HEK293T (cell line): ENCODE results near the gene GBP4.
"Not testable (repeated sequence)": the region's sequence is repeated elsewhere in the genome, so short reads cannot be mapped to it uniquely, and the experiment has no call there.

Experiments used
- CTCF ChIA-PET: fragments of 350-600 bp; formaldehyde crosslinking; extraction: SDS; loops from one replicate; lab custom pipeline; 2021; ENCODE audit warnings: antibody characterized with exemption, inconsistent platforms; lab: Yijun Ruan, JAX
- POLR2A ChIA-PET: fragments of 350-600 bp; formaldehyde crosslinking; extraction: SDS; loops from one replicate; lab custom pipeline; 2020; ENCODE audit warnings: antibody characterized with exemption, inconsistent platforms; lab: Yijun Ruan, JAX
- DNase-seq: peaks from one replicate; pipeline ENCODE4 v3.0.0; 2012; ENCODE audit warnings: mixed read lengths; ENCODE audit errors: extremely low spot score
- ARNT ChIP-seq: fragments of 450-650 bp; IDR thresholded peaks from 2 replicates; pipeline ENCODE4 v1.6.1; 2017; ENCODE audit warnings: mild to moderate bottlenecking
- BHLHE40 ChIP-seq: fragments of 450-650 bp; IDR thresholded peaks from 2 replicates; pipeline ENCODE4 v1.6.1; 2016; ENCODE audit warnings: mild to moderate bottlenecking, moderate library complexity, borderline replicate concordance
- CTBP1 ChIP-seq: fragments of 450-650 bp; IDR thresholded peaks from 2 replicates; pipeline ENCODE4 v1.6.1; 2016; ENCODE audit warnings: borderline replicate concordance
- ELF4 ChIP-seq: fragments of 450-650 bp; IDR thresholded peaks from 2 replicates; pipeline ENCODE4 v1.6.1; 2017; ENCODE audit warnings: antibody characterized with exemption
- FOXA1 ChIP-seq: fragments of 450-650 bp; IDR thresholded peaks from 2 replicates; pipeline ENCODE4 v1.6.1; 2016; ENCODE audit warnings: mild to moderate bottlenecking
- FOXK2 ChIP-seq: fragments of 450-650 bp; IDR thresholded peaks from 2 replicates; pipeline ENCODE4 v1.6.1; 2016; ENCODE audit warnings: mild to moderate bottlenecking
- FOXM1 ChIP-seq: fragments of 450-650 bp; IDR thresholded peaks from 2 replicates; pipeline ENCODE4 v1.6.1; 2017; ENCODE audit warnings: mild to moderate bottlenecking, borderline replicate concordance
- HDGF ChIP-seq: fragments of 450-650 bp; IDR thresholded peaks from 2 replicates; pipeline ENCODE4 v1.6.1; 2017; ENCODE audit warnings: antibody characterized with exemption, borderline replicate concordance
- L3MBTL2 ChIP-seq: fragments of 450-650 bp; conservative IDR thresholded peaks from 2 replicates; pipeline ENCODE4 v1.6.1; 2016; ENCODE audit warnings: mild to moderate bottlenecking
- LEF1 ChIP-seq: fragments of 450-650 bp; IDR thresholded peaks from 2 replicates; pipeline ENCODE4 v1.6.1; 2017; ENCODE audit warnings: mild to moderate bottlenecking, borderline replicate concordance
- NFRKB ChIP-seq: fragments of 450-650 bp; IDR thresholded peaks from 2 replicates; pipeline ENCODE4 v1.6.1; 2016; ENCODE audit warnings: mild to moderate bottlenecking, moderate library complexity
- SP1 ChIP-seq: fragments of 450-650 bp; IDR thresholded peaks from 2 replicates; pipeline ENCODE4 v1.6.1; 2017
- SUZ12 ChIP-seq: fragments of 450-650 bp; IDR thresholded peaks from 2 replicates; pipeline ENCODE4 v1.6.1; 2016; ENCODE audit warnings: mild to moderate bottlenecking
- TARDBP ChIP-seq: fragments of 450-650 bp; IDR thresholded peaks from 2 replicates; pipeline ENCODE4 v1.6.1; 2016
- ZNF384 ChIP-seq: fragments of 450-650 bp; IDR thresholded peaks from 2 replicates; pipeline ENCODE4 v1.6.1; 2016
- TF ChIP-seq, protein P1 (sequence below): fragments of 450-650 bp; IDR thresholded peaks from 2 replicates; pipeline ENCODE4 v1.6.1; 2016

The GBP4 gene

GRCh38 chr1:89198491-89199072 lies at the start of gene GBP4:
GBP4 (minus strand) TSS chr1:89198942; CDS start chr1:89198834, 108 bp downstream.
- ChIA-PET CTCF (no interaction called here), POLR2A (no interaction called here)
- TF ChIP-seq CTBP1 (no peak), HDGF (no peak), FOXK2 (no peak), ARNT (no peak)
- DNase-seq: no peak

- POLR2A ChIA-PET: no interaction called here
- CTCF ChIA-PET: no interaction called here
- TF ChIP-seq CTBP1: no peak
- TF ChIP-seq NFRKB: no peak
- TF ChIP-seq TARDBP: no peak
- no peak for TF ChIP-seq SP1
- no peak for TF ChIP-seq ARNT
- TF ChIP-seq BHLHE40: no peak
- TF ChIP-seq FOXK2: no peak
- no peak for TF ChIP-seq FOXM1
- no peak for TF ChIP-seq FOXA1
- TF ChIP-seq, protein P1, sequence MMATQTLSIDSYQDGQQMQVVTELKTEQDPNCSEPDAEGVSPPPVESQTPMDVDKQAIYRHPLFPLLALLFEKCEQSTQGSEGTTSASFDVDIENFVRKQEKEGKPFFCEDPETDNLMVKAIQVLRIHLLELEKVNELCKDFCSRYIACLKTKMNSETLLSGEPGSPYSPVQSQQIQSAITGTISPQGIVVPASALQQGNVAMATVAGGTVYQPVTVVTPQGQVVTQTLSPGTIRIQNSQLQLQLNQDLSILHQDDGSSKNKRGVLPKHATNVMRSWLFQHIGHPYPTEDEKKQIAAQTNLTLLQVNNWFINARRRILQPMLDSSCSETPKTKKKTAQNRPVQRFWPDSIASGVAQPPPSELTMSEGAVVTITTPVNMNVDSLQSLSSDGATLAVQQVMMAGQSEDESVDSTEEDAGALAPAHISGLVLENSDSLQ: no peak
- TF ChIP-seq HDGF: no peak
- no peak for TF ChIP-seq LEF1
- no peak for TF ChIP-seq SUZ12
- TF ChIP-seq L3MBTL2: no peak
- no peak for TF ChIP-seq ELF4
- no peak for TF ChIP-seq ZNF384
- no peak for DNase-seq
Measured at GRCh38 chr1:89243046-89243445, 44.3 kb upstream of the GBP4 start.

DNA sequence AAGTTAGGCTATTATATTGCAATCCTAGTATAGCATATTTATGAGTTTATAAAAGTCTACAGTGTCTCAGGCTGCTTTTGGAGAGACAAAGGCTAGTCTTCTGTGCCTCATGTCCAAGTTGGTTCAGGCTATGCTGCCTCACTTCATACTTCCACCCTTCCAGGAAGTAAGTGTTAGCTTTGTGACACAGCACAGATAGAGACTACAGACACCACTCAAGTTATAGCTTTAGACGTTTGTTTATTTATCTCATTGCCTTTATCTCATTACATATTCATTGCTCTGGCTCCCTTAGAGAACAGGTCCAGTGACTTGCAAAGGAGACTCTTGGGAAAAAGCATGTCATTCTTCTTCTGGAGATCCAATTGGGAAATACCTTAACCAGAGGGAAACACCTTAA lies 22.6 kb upstream of the GBP4 start:
- ChIA-PET POLR2A (no interaction called here), CTCF (no interaction called here)
- DNase-seq: no peak
- TF ChIP-seq, protein P1: no peak
- TF ChIP-seq FOXK2: no peak
- TF ChIP-seq TARDBP: no peak
- TF ChIP-seq CTBP1: no peak
- no peak for TF ChIP-seq SUZ12
- TF ChIP-seq FOXM1: no peak
- TF ChIP-seq ARNT: no peak
- no peak for TF ChIP-seq NFRKB
- no peak for TF ChIP-seq HDGF

DNA sequence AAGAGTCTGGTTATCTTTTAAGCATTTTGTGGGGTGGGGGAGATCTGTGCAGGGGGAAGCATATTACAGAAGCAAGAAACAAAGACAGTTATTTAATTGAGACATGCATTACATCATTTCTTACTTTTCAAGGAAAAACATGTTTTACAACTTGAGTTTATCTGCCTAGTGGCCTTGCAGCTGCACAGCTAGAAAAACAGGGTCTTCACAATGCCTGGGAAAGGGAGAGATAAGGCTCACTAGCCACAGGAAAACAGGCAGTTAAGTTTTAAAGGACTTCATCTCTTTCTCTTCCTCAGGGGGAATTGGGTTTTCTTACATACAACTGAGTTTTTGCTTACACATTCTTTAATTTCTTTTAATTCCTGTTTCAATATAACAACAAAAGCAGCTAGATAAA lies 21.1 kb upstream of the GBP4 start:
- DNase-seq, POLR2A ChIA-PET, CTCF ChIA-PET: not testable (repeated sequence)

DNA sequence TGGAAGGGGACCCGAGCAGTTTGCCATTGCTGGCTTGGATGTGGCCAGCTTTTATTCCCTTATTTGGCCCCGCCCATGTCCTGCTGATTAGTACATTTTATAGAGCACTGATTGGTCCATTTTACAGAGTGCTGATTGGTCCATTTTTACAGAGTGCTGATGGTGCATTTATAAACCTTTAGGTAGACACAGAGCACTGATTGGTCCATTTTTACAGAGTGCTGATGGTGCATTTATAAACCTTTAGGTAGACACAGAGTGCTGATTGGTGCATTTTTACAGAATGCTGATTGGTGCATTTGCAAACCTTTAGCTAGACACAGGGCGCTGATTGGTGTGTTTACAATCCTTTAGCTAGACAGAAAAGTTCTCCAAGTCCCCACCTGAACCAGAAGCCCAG lies 20.2 kb upstream of the GBP4 start:
- DNase-seq, POLR2A ChIA-PET, CTCF ChIA-PET: not testable (repeated sequence)

GRCh38 chr1:89213347-89213746 lies 14.6 kb upstream of the GBP4 start:
- no peak for TF ChIP-seq ZNF384
- ChIA-PET POLR2A (no interaction called here), CTCF (no interaction called here)
- DNase-seq: no peak

DNA sequence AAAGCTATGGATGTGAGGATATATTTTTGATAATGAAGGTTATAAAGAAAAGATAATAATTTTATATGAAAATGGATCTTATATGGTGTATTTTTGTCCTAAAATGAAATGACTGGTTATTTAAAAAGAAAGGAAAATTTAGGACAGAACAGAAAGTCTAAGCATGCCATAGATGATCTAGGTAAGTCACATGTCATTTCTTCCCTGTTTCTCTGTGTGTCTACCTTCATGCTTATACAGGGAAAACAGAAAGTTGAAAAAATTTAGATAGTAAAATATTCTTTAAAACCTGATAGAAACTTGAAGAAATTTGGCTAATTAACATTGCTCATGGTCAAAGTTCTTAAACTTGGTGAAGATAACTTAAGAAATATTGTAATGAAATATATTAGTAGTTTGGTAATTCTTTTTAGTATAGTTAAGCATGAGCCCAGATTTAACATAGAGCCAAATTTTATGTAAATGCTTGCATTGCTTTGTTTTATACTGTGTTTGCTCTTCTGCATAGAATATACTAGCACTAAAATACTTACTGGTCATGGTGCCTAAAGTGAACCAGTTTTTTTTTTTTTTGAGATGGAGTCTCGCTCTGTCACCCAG lies 12.4 kb upstream of the GBP4 start:
- CTCF ChIA-PET: no interaction called here
- no peak for DNase-seq
- POLR2A ChIA-PET: no interaction called here
- TF ChIP-seq ELF4: no peak
- TF ChIP-seq CTBP1: no peak
- TF ChIP-seq, protein P1: no peak

DNA sequence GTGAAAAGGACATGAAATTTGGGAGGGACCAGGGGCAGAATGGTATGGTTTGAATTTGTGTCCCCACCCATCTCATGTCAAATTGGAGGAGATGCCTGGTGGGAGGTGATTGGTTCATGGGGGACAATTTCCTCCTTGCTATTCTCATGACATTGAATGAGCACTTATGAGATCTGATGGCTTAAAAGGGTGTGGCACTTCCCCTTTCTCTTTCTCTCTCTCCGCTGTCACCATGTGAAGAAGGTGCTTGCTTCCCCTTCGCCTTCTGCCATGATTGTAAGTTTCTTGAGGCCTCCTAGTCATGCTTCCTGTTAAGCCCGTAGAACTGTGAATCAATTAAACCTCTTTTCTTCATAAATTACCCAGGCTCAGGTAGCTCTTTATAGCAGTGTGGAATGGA lies 7.6 kb upstream of the GBP4 start:
- no peak for DNase-seq
- TF ChIP-seq FOXA1 (no peak), FOXK2 (no peak), ELF4 (no peak), NFRKB (no peak), SP1 (no peak), SUZ12 (no peak), HDGF (no peak), CTBP1 (no peak)
- TF ChIP-seq, protein P1: no peak
- ChIA-PET POLR2A (no interaction called here), CTCF (no interaction called here)
